Measurements from ENCODE around the gene SLC35B2.

Gene SLC35B2

GRCh38 chr6:44237021-44237812 is 20.1 kb downstream of the SLC35B2 start:
- no peaks in the 10 kb centered on the region for H3K9me3 ChIP-seq (replicated peaks; ENCODE audit: insufficient read depth, low read length)
- no peaks in the 10 kb centered on the region for H4K20me1 ChIP-seq (ENCODE audit: insufficient read depth, low read length)
- H3K4me1 ChIP-seq (ENCODE audit: low read length) = peaks cover 5% of the 10 kb centered on the region
- H3K27ac ChIP-seq (ENCODE audit: low read length) = peak overlapping the region; percentile 42; the same call in 1 of the 2 replicates
- peak overlapping the region; percentile 76 for H3K4me3 ChIP-seq (ENCODE audit: low read length)
- peak overlapping the region; percentile 77 for H3K4me2 ChIP-seq (ENCODE audit: low read depth, low read length)
- no peaks in the 10 kb centered on the region for H3K79me2 ChIP-seq (ENCODE audit: low read length)
- peak overlapping the region; percentile 78 for H3K9ac ChIP-seq (ENCODE audit: low read length)
- no peak for TF ChIP-seq EZH2phosphoT487 (IDR thresholded peaks at IDR 0.05; ENCODE audit: low read length)
- TF ChIP-seq CTCF (IDR thresholded peaks at IDR 0.05; ENCODE audit: low read length) = no peak
- no peak for TF ChIP-seq EZH2 (optimal IDR thresholded peaks at IDR 0.05; ENCODE audit: low read depth, low read length)
- no peaks in the 10 kb centered on the region for H3K27me3 ChIP-seq (replicated peaks; ENCODE audit: insufficient read depth, low read length)
- H2AFZ ChIP-seq (ENCODE audit: low read length) = peak overlapping the region; percentile 73
- H3F3A ChIP-seq (ENCODE audit: insufficient read depth, low read length) = 0 out of 2 replicates have a peak, but pooled peaks cover 7% of the 10 kb centered on the region
- DNase-seq = peak; percentile 78
- no peaks in the 10 kb centered on the region for H3K36me3 ChIP-seq (replicated peaks; ENCODE audit: insufficient read depth, low read length)
- H3K9me2 ChIP-seq (replicated peaks; ENCODE audit: insufficient read depth, low read length) = no peaks in the 10 kb centered on the region

- H3K9ac ChIP-seq (ENCODE audit: low read length) = no peak overlapping the region
- 0 out of 2 replicates have a peak, but pooled peaks cover 7% of the 10 kb centered on the region for H3F3A ChIP-seq (ENCODE audit: insufficient read depth, low read length)
- H4K20me1 ChIP-seq (ENCODE audit: insufficient read depth, low read length) = no peaks in the 10 kb centered on the region
- H3K4me3 ChIP-seq (ENCODE audit: low read length) = no peak overlapping the region
- TF ChIP-seq EZH2phosphoT487 (IDR thresholded peaks at IDR 0.05; ENCODE audit: low read length) = no peak
- TF ChIP-seq EZH2 (optimal IDR thresholded peaks at IDR 0.05; ENCODE audit: low read depth, low read length) = no peak
- no peak overlapping the region for H2AFZ ChIP-seq (ENCODE audit: low read length)
- H3K27me3 ChIP-seq (replicated peaks; ENCODE audit: insufficient read depth, low read length) = no peaks in the 10 kb centered on the region
- H3K27ac ChIP-seq (ENCODE audit: low read length) = no peak overlapping the region
- no peaks in the 10 kb centered on the region; the same call in 1 of the 2 replicates for H3K36me3 ChIP-seq (replicated peaks; ENCODE audit: insufficient read depth, low read length)
- DNase-seq = no peak
- no peaks in the 10 kb centered on the region for H3K9me2 ChIP-seq (replicated peaks; ENCODE audit: insufficient read depth, low read length)
- H3K4me2 ChIP-seq (ENCODE audit: low read depth, low read length) = no peak overlapping the region
- no peaks in the 10 kb centered on the region for H3K9me3 ChIP-seq (replicated peaks; ENCODE audit: insufficient read depth, low read length)
- peaks cover 5% of the 10 kb centered on the region for H3K4me1 ChIP-seq (ENCODE audit: low read length)
- no peaks in the 10 kb centered on the region for H3K79me2 ChIP-seq (ENCODE audit: low read length)
Measured at GRCh38 chr6:44235891-44236516, 21.3 kb downstream of the SLC35B2 start.

GRCh38 chr6:44235269-44235668 is 22.1 kb downstream of the SLC35B2 start:
- no peaks in the 10 kb centered on the region for H3K27me3 ChIP-seq (replicated peaks; ENCODE audit: insufficient read depth, low read length)
- H2AFZ ChIP-seq (ENCODE audit: low read length) = no peak overlapping the region
- no peak overlapping the region for H3K4me2 ChIP-seq (ENCODE audit: low read depth, low read length)
- no peak for DNase-seq
- 0 out of 2 replicates have a peak, but pooled peaks cover 7% of the 10 kb centered on the region for H3F3A ChIP-seq (ENCODE audit: insufficient read depth, low read length)
- no peaks in the 10 kb centered on the region for H3K79me2 ChIP-seq (ENCODE audit: low read length)
- no peak overlapping the region for H3K9ac ChIP-seq (ENCODE audit: low read length)
- H3K36me3 ChIP-seq (replicated peaks; ENCODE audit: insufficient read depth, low read length) = no peaks in the 10 kb centered on the region; the same call in 1 of the 2 replicates
- TF ChIP-seq EZH2phosphoT487 (IDR thresholded peaks at IDR 0.05; ENCODE audit: low read length) (no peak), EZH2 (optimal IDR thresholded peaks at IDR 0.05; ENCODE audit: low read depth, low read length) (no peak), CTCF (IDR thresholded peaks at IDR 0.05; ENCODE audit: low read length) (no peak)
- H3K4me1 ChIP-seq (ENCODE audit: low read length) = peaks cover 5% of the 10 kb centered on the region
- no peaks in the 10 kb centered on the region for H4K20me1 ChIP-seq (ENCODE audit: insufficient read depth, low read length)
- H3K4me3 ChIP-seq (ENCODE audit: low read length) = no peak overlapping the region
- H3K27ac ChIP-seq (ENCODE audit: low read length) = no peak overlapping the region
- no peaks in the 10 kb centered on the region for H3K9me2 ChIP-seq (replicated peaks; ENCODE audit: insufficient read depth, low read length)
- no peaks in the 10 kb centered on the region for H3K9me3 ChIP-seq (replicated peaks; ENCODE audit: insufficient read depth, low read length)
